Mesendoderm (in vitro differentiated cells): ENCODE data around the gene SELENOH.
"Not testable (repeated sequence)": the region's sequence is repeated elsewhere in the genome, so short reads cannot be mapped to it uniquely, and the experiment has no call there.

Experiments used
- DNase-seq: peaks from one replicate; pipeline ENCODE4 v3.0.0; 2013
- H2AK5ac ChIP-seq: 2 replicates; pipeline ENCODE4 v1.6.1; 2013; ENCODE audit warnings: low read length, inconsistent platforms
- H2BK120ac ChIP-seq: 2 replicates; pipeline ENCODE4 v1.6.1; 2013; ENCODE audit warnings: low read depth, mild to moderate bottlenecking, low read length, moderate library complexity, mixed read lengths
- H2BK15ac ChIP-seq: replicated peaks from 2 replicates; pipeline ENCODE4 v1.6.1; 2013; ENCODE audit warnings: low read depth, mild to moderate bottlenecking, moderate library complexity
- H2BK5ac ChIP-seq: 2 replicates; pipeline ENCODE4 v1.6.1; 2013; ENCODE audit warnings: low read length, inconsistent platforms
- H3K18ac ChIP-seq: 2 replicates; pipeline ENCODE4 v1.6.1; 2013; ENCODE audit warnings: mild to moderate bottlenecking, low read length, mixed read lengths
- H3K23ac ChIP-seq: one replicate; pipeline ENCODE4 v1.6.1; 2013; ENCODE audit warnings: low read length
- H3K27ac ChIP-seq: 2 replicates; pipeline ENCODE4 v1.5.1; 2013; ENCODE audit warnings: low read depth, mild to moderate bottlenecking, inconsistent platforms, low read length, moderate library complexity
- H3K27me3 ChIP-seq: 2 replicates; pipeline ENCODE4 v1.6.1; 2013; ENCODE audit warnings: low read length, control low read depth, mild to moderate bottlenecking, inconsistent platforms; ENCODE audit not compliant: insufficient read depth, poor library complexity
- H3K36me3 ChIP-seq: 2 replicates; pipeline ENCODE4 v1.6.1; 2013; ENCODE audit warnings: low read length, inconsistent platforms; ENCODE audit not compliant: control insufficient read depth, insufficient read depth
- H3K4ac ChIP-seq: one replicate; pipeline ENCODE4 v1.6.1; 2013; ENCODE audit warnings: low read depth, mild to moderate bottlenecking, low read length, moderate library complexity
- H3K4me1 ChIP-seq: 2 replicates; pipeline ENCODE4 v1.6.1; 2013; ENCODE audit warnings: low read depth, low read length, inconsistent platforms; ENCODE audit not compliant: control insufficient read depth
- H3K4me2 ChIP-seq: 2 replicates; pipeline ENCODE4 v1.6.1; 2013; ENCODE audit warnings: low read length
- H3K4me3 ChIP-seq: 2 replicates; pipeline ENCODE4 v1.5.1; 2013; ENCODE audit warnings: mild to moderate bottlenecking, low read length
- H3K56ac ChIP-seq: one replicate; pipeline ENCODE4 v1.6.1; 2013; ENCODE audit warnings: low read length
- H3K79me1 ChIP-seq: 2 replicates; pipeline ENCODE4 v1.6.1; 2013; ENCODE audit warnings: low read length, inconsistent platforms
- H3K79me2 ChIP-seq: 2 replicates; pipeline ENCODE4 v1.6.1; 2013; ENCODE audit warnings: mild to moderate bottlenecking, low read length; ENCODE audit not compliant: control insufficient read depth, insufficient read depth
- H3K9ac ChIP-seq: 2 replicates; pipeline ENCODE4 v1.6.1; 2013; ENCODE audit warnings: low read length, inconsistent platforms
- H4K5ac ChIP-seq: one replicate; pipeline ENCODE4 v1.6.1; 2013; ENCODE audit warnings: low read length
- H4K8ac ChIP-seq: one replicate; pipeline ENCODE4 v1.6.1; 2013; ENCODE audit warnings: low read depth, mild to moderate bottlenecking, control low read depth, low read length, moderate library complexity
- WGBS: extraction: QIAGEN DNeasy Blood & Tissue Kit; methylation state at CpG from one replicate; pipeline ENCODE4 v1.1.7; 2013; ENCODE audit warnings: low lambda C conversion rate, missing lambda C conversion rate; ENCODE audit not compliant: insufficient coverage; ENCODE audit errors: extremely low coverage; 5-methylcytosine and 5-hydroxymethylcytosine counted together

The SELENOH gene

DNA sequence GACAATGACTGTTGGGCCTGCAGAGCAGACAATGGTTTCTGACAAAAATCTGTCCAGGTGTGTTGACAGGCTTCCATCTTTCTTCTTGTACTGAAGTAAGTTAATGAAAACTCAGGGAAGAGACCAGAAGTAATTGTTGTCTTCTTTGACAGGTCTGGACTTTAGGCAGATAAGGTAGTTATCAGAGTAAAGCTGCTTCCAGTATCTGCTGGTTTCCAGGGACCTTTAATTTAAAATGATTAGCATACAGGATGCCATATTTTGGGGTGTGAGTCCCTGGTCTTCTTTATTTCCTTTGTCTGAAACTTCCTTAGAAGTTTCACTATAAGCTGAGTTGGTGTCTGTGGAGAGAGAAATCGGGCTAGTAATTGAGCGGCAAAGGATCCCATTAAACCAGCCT, 27.5 kb upstream of the SELENOH start:
- no peak overlapping the region for H3K4ac ChIP-seq
- DNase-seq, result peak; percentile 16
- no CpG with 5 or more reads among the region's 2 CpGs for WGBS

DNA sequence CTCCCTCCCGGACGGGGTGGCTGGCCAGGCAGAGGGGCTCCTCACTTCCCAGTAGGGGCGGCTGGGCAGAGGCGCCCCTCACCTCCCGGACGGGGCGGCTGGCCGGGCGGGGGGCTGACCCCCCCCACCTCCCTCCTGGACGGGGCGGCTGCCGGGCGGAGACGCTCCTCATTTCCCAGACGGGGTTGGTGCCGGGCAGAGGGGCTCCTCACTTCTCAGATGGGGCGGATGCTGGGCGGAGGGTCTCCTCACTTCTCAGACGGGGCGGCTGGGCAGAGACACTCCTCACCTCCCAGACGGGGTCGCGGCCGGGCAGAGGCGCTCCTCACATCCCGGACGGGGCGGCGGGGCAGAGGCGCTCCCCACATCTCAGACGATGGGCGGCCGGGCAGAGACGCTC, 24.6 kb upstream of the SELENOH start:
- H2BK5ac ChIP-seq, DNase-seq, H4K5ac ChIP-seq, H3K4me3 ChIP-seq, H3K36me3 ChIP-seq, H3K18ac ChIP-seq, H3K23ac ChIP-seq, H2BK120ac ChIP-seq, H3K56ac ChIP-seq, H3K4ac ChIP-seq, H2AK5ac ChIP-seq, H2BK15ac ChIP-seq, H3K27me3 ChIP-seq, H4K8ac ChIP-seq, H3K4me1 ChIP-seq, H3K9ac ChIP-seq, H3K4me2 ChIP-seq, H3K27ac ChIP-seq: not testable (repeated sequence)
- Histone ChIP-seq H3K79me2 (peaks cover 40% of the 10 kb centered on the region), H3K79me1 (peaks cover 10% of the 10 kb centered on the region)
- no CpG with 5 or more reads among the region's 34 CpGs for WGBS

More for the DNA sequence above, 27.5 kb upstream of the SELENOH start:
- H3K18ac ChIP-seq, result no peak overlapping the region
- H2AK5ac ChIP-seq, result no peak overlapping the region
- H2BK5ac ChIP-seq, result no peak overlapping the region
- no peak overlapping the region for H3K27ac ChIP-seq
- H4K5ac ChIP-seq, result no peak overlapping the region
- H3K36me3 ChIP-seq, result peaks cover 1% of the 10 kb centered on the region
- H3K79me1 ChIP-seq, result peaks cover 11% of the 10 kb centered on the region
- H3K79me2 ChIP-seq, result peaks cover 40% of the 10 kb centered on the region
- H3K56ac ChIP-seq, result no peak overlapping the region
- H3K27me3 ChIP-seq, result no peaks in the 10 kb centered on the region
- no peak overlapping the region for H2BK15ac ChIP-seq
- no peak overlapping the region for H4K8ac ChIP-seq
- H3K4me2 ChIP-seq, result peak overlapping the region; percentile 87
- no peak overlapping the region for H3K9ac ChIP-seq
- H2BK120ac ChIP-seq, result no peak overlapping the region
- H3K23ac ChIP-seq, result no peak overlapping the region
- H3K4me3 ChIP-seq, result no peak overlapping the region
- peaks cover 4% of the 10 kb centered on the region for H3K4me1 ChIP-seq

DNA sequence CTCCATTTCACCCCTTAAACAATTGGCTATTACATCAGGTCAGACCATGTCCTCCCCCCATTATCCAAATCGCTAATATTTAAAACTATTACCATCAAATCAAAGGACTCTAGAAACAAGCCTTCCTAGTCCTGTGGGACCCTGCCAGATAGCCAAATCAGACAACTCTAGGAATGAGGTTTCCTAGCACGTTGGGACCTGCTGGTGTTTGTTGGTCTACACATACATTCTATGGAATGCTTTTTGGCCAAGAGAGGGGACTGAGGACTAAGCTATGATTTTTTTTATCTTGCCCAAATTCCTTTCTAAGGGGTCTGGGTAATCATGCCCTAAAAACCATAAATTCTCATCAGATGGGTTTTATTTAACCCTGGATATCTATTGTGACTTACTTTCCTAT, 14.1 kb upstream of the SELENOH start:
- Histone ChIP-seq H3K27ac (no peak overlapping the region), H3K4me3 (no peak overlapping the region)

DNA sequence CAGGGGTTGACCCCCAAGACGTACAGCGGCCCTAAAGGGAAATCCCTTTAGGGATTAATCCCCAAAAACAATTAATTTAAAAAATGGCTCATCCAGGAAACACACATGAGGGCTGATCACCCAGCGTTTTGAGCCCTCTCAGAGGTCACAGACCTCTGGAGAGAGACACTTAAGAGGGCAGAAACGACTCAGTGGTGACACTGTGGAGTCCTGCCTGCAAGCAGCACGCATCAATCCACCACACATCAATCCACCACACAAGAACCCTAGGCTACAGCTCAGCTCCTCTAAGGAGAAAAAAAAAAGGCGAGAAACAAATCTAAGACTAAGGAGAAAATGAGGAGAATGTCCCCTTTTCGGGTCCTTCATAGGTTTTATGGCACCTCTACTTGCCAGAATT, 12.5 kb upstream of the SELENOH start:
- H3K4me2 ChIP-seq, result no peak overlapping the region
- peak; percentile 18 for DNase-seq
- no CpG with 5 or more reads among the region's 7 CpGs for WGBS
- H3K27ac ChIP-seq, result no peak overlapping the region
- peaks cover 11% of the 10 kb centered on the region for H3K79me1 ChIP-seq
- H3K18ac ChIP-seq, result no peak overlapping the region
- no peak overlapping the region for H3K9ac ChIP-seq
- H3K79me2 ChIP-seq, result peaks cover 16% of the 10 kb centered on the region
- no peak overlapping the region for H2BK15ac ChIP-seq
- no peak overlapping the region for H3K56ac ChIP-seq
- no peak overlapping the region for H2BK120ac ChIP-seq
- no peak overlapping the region for H2BK5ac ChIP-seq
- H4K8ac ChIP-seq, result no peak overlapping the region
- no peaks in the 10 kb centered on the region for H3K4me1 ChIP-seq
- H3K36me3 ChIP-seq, result no peaks in the 10 kb centered on the region
- no peak overlapping the region for H2AK5ac ChIP-seq
- H3K27me3 ChIP-seq, result no peaks in the 10 kb centered on the region
- no peak overlapping the region for H3K4me3 ChIP-seq
- H3K23ac ChIP-seq, result no peak overlapping the region
- H4K5ac ChIP-seq, result no peak overlapping the region
- H3K4ac ChIP-seq, result no peak overlapping the region

More for the DNA sequence above, 14.1 kb upstream of the SELENOH start:
- no peak overlapping the region for H3K18ac ChIP-seq
- no peak overlapping the region for H4K5ac ChIP-seq
- H3K79me1 ChIP-seq, result peaks cover 8% of the 10 kb centered on the region
- H4K8ac ChIP-seq, result no peak overlapping the region
- no peaks in the 10 kb centered on the region for H3K4me1 ChIP-seq
- H3K23ac ChIP-seq, result no peak overlapping the region
- no peak overlapping the region for H3K56ac ChIP-seq
- H3K27me3 ChIP-seq, result no peaks in the 10 kb centered on the region
- no peak for DNase-seq
- H3K36me3 ChIP-seq, result no peaks in the 10 kb centered on the region
- no peak overlapping the region for H2AK5ac ChIP-seq
- peaks cover 14% of the 10 kb centered on the region for H3K79me2 ChIP-seq
- H2BK120ac ChIP-seq, result no peak overlapping the region
- no CpG with 5 or more reads among the region's 2 CpGs for WGBS
- H3K9ac ChIP-seq, result no peak overlapping the region
- H3K4me2 ChIP-seq, result no peak overlapping the region
- no peak overlapping the region for H2BK5ac ChIP-seq
- H2BK15ac ChIP-seq, result no peak overlapping the region
- no peak overlapping the region for H3K4ac ChIP-seq

DNA sequence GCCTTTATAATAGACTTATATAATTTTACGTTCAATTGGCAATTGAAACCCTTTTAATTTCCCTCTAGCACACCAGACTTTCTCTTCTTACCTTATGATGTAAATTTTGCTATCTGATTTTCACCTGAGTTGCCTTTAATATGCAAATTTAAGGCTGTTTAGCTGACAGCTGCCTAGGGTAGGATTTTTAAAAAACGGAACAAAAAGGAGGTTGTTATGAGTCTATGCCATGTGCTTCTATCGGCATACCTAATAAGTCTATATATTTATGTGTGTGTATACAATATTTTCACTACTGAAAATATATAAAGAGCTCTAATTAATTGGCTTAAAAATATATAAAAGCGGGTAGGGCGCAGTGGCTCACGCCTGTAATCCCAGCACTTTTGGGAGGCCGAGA, 11.8 kb upstream of the SELENOH start:
- Histone ChIP-seq H2BK120ac (no peak overlapping the region), H3K56ac (no peak overlapping the region), H3K4me2 (no peak overlapping the region), H4K5ac (no peak overlapping the region), H3K79me2 (peaks cover 12% of the 10 kb centered on the region), H3K4me1 (no peaks in the 10 kb centered on the region), H3K4ac (no peak overlapping the region), H3K23ac (no peak overlapping the region), H3K18ac (no peak overlapping the region), H3K9ac (no peak overlapping the region), H3K79me1 (peaks cover 7% of the 10 kb centered on the region), H3K27ac (no peak overlapping the region), H2AK5ac (no peak overlapping the region), H3K27me3 (no peaks in the 10 kb centered on the region), H4K8ac (no peak overlapping the region), H3K36me3 (no peaks in the 10 kb centered on the region), H3K4me3 (no peak overlapping the region), H2BK15ac (no peak overlapping the region), H2BK5ac (no peak overlapping the region)
- no peak for DNase-seq
- WGBS, result no CpG with 5 or more reads among the region's 7 CpGs

DNA sequence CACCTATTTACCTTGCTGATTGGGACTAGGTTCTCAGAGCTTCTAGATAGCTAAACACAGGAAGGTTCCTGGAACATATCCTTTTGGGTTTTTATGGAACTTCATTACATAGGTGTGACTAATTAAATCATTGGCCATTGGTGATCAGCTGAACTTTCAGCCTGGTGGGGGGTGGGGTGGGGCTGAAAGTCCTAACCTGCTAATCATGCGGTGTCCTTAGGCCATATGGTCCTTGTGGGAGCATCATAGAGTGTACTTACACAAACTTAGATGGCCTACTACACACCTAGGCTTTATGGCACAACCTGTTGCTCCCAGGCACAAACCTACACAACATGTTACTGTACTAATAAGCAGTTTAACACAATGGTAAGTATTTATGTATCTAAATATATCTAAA, 8.6 kb upstream of the SELENOH start:
- no peak overlapping the region for H3K4me3 ChIP-seq
- no CpG with 5 or more reads among the region's 1 CpG for WGBS
- peaks cover 2% of the 10 kb centered on the region for H3K36me3 ChIP-seq
- H2AK5ac ChIP-seq, result no peak overlapping the region
- no peak overlapping the region for H3K23ac ChIP-seq
- no peaks in the 10 kb centered on the region for H3K4me1 ChIP-seq
- no peak overlapping the region for H4K5ac ChIP-seq
- H2BK120ac ChIP-seq, result no peak overlapping the region
- H4K8ac ChIP-seq, result no peak overlapping the region
- H3K56ac ChIP-seq, result no peak overlapping the region
- no peak for DNase-seq
- no peak overlapping the region for H3K27ac ChIP-seq
- H3K9ac ChIP-seq, result no peak overlapping the region
- H2BK15ac ChIP-seq, result no peak overlapping the region
- peaks cover 7% of the 10 kb centered on the region for H3K79me2 ChIP-seq
- H3K4me2 ChIP-seq, result no peak overlapping the region
- H3K27me3 ChIP-seq, result no peaks in the 10 kb centered on the region
- no peak overlapping the region for H3K4ac ChIP-seq
- H3K79me1 ChIP-seq, result peaks cover 7% of the 10 kb centered on the region
- H2BK5ac ChIP-seq, result no peak overlapping the region
- H3K18ac ChIP-seq, result no peak overlapping the region
